ENCODE results near the gene ARHGEF3.
"Not testable (repeated sequence)": the region's sequence is repeated elsewhere in the genome, so short reads cannot be mapped to it uniquely, and the experiment has no call there.

ARHGEF3 gene

GRCh38 chr3:56747150-56747549, 54.6 kb downstream of the ARHGEF3 start:
- no peak for DNase-seq (ENCODE audit: low read depth in 2 of 3, low spot score in 2 of 3)

- DNase-seq (ENCODE audit: low read depth in 2 of 3, low spot score in 2 of 3), result no peak
These were observed 57.7 kb downstream of the ARHGEF3 start for GRCh38 chr3:56744016-56744415.

- no peak for DNase-seq (ENCODE audit: low read depth in 2 of 3, low spot score in 2 of 3)
These were observed 58.9 kb downstream of the ARHGEF3 start for GRCh38 chr3:56742887-56743286.

- no peak for DNase-seq (ENCODE audit: low read depth in 2 of 3, low spot score in 2 of 3)
These were observed 62.7 kb downstream of the ARHGEF3 start for GRCh38 chr3:56739036-56739435.

- DNase-seq (ENCODE audit: low read depth in 2 of 3, low spot score in 2 of 3), result no peak
These were observed 64.7 kb downstream of the ARHGEF3 start for GRCh38 chr3:56737006-56737405.

DNA sequence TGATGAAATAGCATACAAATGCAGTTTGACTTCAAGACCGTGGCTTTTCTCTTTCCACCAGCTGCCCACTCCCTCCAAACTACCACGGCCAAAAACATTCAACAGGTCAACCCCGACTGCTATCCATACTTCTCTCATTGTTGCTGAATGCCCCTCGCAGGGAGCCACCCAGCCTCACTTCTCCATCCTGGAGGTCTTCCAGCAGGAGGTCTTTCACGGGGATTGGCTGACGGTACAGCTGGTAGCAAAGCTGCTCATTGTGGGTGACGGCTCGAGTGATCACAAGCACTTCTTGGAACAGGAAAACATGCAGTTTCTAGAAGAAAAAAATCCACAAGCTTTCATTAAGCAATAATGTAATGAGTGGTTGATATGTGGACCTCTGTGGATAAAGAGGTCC, 69.6 kb downstream of the ARHGEF3 start:
- DNase-seq (ENCODE audit: low read depth in 2 of 3, low spot score in 2 of 3), result no peak

DNA sequence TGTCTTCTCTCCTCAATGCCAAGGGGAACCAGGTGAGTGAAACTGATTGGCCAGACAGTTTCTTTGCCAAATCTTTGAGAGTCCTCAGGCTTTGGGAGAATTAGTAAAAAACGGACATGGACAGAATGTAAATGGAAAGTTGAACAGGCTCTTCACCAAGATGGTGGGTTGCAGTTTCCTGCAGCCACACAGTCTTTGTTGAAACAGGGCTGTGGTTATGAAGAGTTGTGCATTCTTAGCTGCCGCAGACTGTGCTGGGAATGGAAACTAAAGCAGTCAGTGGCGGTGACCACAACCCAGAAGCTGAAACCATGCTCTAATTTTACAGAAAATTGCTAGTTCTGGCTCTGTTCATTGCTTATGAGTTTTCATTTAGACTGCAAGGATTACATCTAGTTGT, 76.6 kb downstream of the ARHGEF3 start:
- DNase-seq (ENCODE audit: low read depth in 2 of 3, low spot score in 2 of 3), result peak in 2 of 3 experiments; percentile 34 to 38

- no peak for DNase-seq (ENCODE audit: low read depth in 2 of 3, low spot score in 2 of 3)
These were observed 77.1 kb downstream of the ARHGEF3 start for GRCh38 chr3:56724676-56725075.

DNA sequence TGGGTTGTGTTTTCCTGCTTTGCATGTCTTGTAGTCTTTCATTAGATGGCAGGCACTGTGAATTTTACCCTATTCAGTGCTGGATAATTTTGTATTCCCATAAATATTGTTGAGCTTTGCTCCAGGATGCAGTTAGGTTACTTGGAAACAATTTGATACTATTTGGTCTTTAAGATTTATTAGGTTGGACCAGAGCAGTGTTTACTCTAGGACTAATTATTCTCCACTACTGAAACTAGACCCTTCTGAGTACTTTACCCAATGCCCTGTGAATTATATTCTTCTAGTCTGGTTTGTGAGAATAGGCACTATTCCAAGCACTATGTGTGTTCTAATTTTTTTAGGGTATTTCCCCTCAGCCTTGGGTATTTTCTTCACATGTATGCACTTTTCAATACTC, 80.9 kb downstream of the ARHGEF3 start:
- DNase-seq (ENCODE audit: low read depth in 2 of 3, low spot score in 2 of 3), result no peak

DNA sequence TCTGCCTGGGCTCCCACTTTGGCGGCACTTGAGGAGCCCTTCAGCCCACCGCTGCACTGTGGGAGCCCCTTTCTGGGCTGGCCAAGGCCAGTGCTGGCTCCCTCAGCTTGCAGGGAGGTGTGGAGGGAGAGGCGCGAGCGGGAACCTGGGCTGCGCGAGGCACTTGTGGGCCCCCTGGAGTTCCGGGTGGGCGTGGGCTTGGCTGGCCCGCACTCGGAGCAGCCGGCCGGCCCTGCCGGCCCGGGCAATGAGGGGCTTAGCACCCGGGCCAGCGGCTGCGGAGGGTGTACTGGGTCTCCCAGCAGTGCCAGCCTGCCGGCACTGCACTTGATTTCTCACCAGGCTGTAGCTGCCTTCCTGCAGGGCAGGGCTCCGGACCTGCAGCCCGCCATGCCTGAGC, 82.9 kb downstream of the ARHGEF3 start:
- DNase-seq (ENCODE audit: low read depth in 2 of 3, low spot score in 2 of 3), result not testable (repeated sequence)

DNA sequence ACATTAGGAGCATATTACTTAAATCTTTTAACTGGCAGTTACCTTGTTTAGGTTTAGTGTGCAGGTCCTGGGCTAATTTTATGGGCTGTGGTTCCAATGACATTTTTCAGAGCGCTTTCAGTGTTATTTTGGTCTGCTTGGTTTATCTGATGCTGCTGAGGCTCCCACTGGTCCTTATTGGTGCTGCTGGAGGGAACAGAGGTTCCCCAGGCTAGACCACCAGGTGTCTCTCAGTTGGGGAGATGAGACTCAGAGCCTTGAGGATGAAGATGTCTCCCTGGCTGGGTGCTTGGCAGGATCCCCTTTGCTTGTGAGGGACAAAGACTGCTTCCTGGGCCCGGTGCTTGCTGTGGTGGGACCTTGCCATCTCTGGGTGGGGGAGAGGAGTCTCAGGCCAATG, 90.4 kb downstream of the ARHGEF3 start:
- DNase-seq (ENCODE audit: low read depth in 2 of 3, low spot score in 2 of 3), result no peak

- not testable (repeated sequence) for DNase-seq (ENCODE audit: low read depth in 2 of 3, low spot score in 2 of 3)
These were observed 94.3 kb downstream of the ARHGEF3 start for GRCh38 chr3:56707412-56707811.

DNA sequence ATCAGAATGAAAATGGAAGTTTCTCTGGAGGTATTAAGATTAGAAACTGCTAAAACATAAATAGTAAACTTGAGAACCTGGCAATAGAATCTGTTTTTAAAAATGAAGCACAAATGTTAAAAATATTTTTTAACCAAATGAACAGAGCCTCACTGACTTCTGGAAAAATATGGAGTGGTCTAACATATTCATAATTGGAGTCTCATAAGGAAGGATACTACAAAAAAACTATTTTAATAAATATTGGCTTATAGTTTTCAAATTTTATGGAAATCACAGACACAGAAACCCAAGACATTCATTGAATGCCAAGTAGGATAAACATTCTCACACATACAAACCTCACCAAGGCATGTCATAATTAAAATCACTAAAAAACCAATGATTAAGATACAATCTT, 95.1 kb downstream of the ARHGEF3 start:
- DNase-seq (ENCODE audit: low read depth in 2 of 3, low spot score in 2 of 3), result no peak

DNA sequence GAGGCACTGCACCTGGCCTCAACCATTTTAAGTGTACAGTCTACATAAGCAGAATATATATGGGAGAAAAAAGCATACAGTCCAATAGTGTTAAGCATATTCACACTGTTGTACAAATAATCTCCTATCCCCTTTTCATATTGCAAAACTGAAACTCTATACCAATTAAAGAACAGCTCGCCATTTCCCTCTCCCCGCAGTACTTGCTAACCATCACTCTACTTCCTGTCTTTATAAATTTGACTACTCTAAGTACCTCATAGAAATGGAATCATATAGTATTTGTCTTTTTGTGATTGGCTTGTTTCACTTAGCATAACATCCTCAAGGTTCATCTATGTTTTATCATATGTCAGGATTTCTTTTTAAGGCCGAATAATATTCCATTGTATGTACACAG, 97.0 kb downstream of the ARHGEF3 start:
- no peak for DNase-seq (ENCODE audit: low read depth in 2 of 3, low spot score in 2 of 3)

GRCh38 chr3:56702490-56703315, 99.0 kb downstream of the ARHGEF3 start:
- no peak for DNase-seq (ENCODE audit: low read depth in 2 of 3, low spot score in 2 of 3)

GRCh38 chr3:56700151-56700550, 101.6 kb downstream of the ARHGEF3 start:
- no peak for DNase-seq (ENCODE audit: low read depth in 2 of 3, low spot score in 2 of 3)

DNA sequence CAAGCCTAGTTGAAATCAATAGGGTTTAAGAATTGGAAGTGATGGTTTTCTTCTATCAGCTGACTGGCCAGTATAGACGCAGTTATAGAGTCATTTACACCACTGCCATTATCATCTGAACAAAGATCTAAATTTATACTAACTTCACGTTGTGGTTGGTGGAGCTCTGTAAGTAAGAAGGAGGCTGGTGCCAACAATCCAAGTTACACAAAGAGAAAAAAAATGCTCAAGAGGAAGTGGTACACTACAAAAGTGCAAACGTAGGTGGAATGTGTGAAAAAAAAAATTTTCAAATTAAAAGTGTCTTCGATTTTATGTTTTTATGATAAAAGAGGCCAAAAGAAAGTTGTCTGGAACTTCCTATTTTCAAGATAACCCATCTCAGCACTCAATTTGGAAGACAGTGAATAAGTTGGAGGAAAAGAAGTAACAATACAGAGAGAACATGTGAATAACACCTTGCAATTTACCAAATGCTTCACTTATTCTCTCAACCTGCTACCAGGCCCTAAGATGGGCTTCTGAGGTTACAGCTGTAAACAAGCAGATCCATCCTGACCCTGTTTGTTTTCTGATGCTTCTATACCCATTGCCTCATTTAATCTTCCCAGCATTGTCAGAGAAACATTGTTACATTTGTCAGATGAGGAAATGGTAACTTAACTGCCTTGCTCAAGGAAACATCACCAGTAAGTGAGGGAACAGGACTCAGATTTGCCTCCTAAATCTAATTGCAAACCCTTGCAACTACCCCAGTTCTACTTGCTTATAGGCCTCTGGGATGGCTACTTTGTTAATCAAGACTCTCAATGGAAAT, 106.7 kb downstream of the ARHGEF3 start:
- DNase-seq (ENCODE audit: low read depth in 2 of 3, low spot score in 2 of 3), result no peak

DNA sequence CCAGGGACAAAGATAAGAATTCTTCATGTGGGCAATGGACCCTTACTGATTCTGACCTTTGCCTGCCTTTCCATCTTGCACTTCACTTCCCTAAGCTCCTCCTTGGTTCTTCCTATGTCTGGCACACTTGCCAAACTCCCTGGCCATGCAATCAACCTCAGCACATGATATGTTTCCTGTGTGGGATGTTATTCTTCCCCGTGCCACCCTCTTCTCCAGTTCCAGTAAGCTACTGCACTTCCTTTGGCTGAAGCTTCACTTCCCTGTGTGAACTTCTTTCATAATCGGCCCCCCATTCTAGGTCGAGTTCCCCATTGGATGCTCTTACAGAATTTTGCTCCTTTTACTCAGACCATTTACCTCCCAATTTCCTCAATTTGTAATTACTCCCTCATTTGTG, 108.0 kb downstream of the ARHGEF3 start:
- no peak for DNase-seq (ENCODE audit: low read depth in 2 of 3, low spot score in 2 of 3)

GRCh38 chr3:56692520-56693433, 109.0 kb downstream of the ARHGEF3 start:
- peak in 1 of 3 experiments; percentile 14 for DNase-seq (ENCODE audit: low read depth in 2 of 3, low spot score in 2 of 3)

- DNase-seq (ENCODE audit: low read depth in 2 of 3, low spot score in 2 of 3), result not testable (repeated sequence)
These were observed 109.8 kb downstream of the ARHGEF3 start for GRCh38 chr3:56692001-56692365.
